ENCODE data around the gene CSTF2T.
A peak's percentile ranks its signal among the peaks of the same experiment; 100 is the strongest.

CSTF2T gene

GRCh38 chr10:51699475-51700227 is at the start of gene CSTF2T:
TSS of gene CSTF2T (minus strand) at chr10:51699595. CDS start at chr10:51699549, 46 bp downstream.
- peak; percentile 88 for DNase-seq

- no peak for DNase-seq
These were observed 49.6 kb upstream of the CSTF2T start for GRCh38 chr10:51748959-51749358.

- no peak for DNase-seq
These were observed 47.8 kb upstream of the CSTF2T start for GRCh38 chr10:51747216-51747615.

- DNase-seq, result no peak
These were observed 46.0 kb upstream of the CSTF2T start for GRCh38 chr10:51745397-51745796.

GRCh38 chr10:51744235-51745000 is 45.0 kb upstream of the CSTF2T start:
- no peak for DNase-seq

- no peak for DNase-seq
These were observed 43.8 kb upstream of the CSTF2T start for GRCh38 chr10:51743146-51743545.

- no peak for DNase-seq
These were observed 33.7 kb upstream of the CSTF2T start for GRCh38 chr10:51733057-51733456.

- no peak for DNase-seq
These were observed 30.6 kb upstream of the CSTF2T start for GRCh38 chr10:51729822-51730555.

- no peak for DNase-seq
These were observed 24.6 kb upstream of the CSTF2T start for GRCh38 chr10:51724038-51724437.

GRCh38 chr10:51718804-51719291 is 19.5 kb upstream of the CSTF2T start:
- DNase-seq, result no peak

- DNase-seq, result no peak
These were observed 17.6 kb upstream of the CSTF2T start for GRCh38 chr10:51716981-51717380.

GRCh38 chr10:51711519-51711891 is 12.1 kb upstream of the CSTF2T start:
- no peak for DNase-seq

- DNase-seq, result no peak
These were observed 10.1 kb upstream of the CSTF2T start for GRCh38 chr10:51709324-51709972.

GRCh38 chr10:51708609-51709008 is 9.2 kb upstream of the CSTF2T start:
- no peak for DNase-seq

- no peak for DNase-seq
These were observed 8.5 kb upstream of the CSTF2T start for GRCh38 chr10:51707821-51708424.

- DNase-seq, result no peak
These were observed 8.0 kb upstream of the CSTF2T start for GRCh38 chr10:51707392-51707791.

- DNase-seq, result no peak
These were observed 6.8 kb upstream of the CSTF2T start for GRCh38 chr10:51706225-51706624.

- DNase-seq, result no peak
These were observed 6.4 kb upstream of the CSTF2T start for GRCh38 chr10:51705774-51706173.

GRCh38 chr10:51700228-51700817 is 928 bp upstream of the CSTF2T start:
- DNase-seq, result no peak

GRCh38 chr10:51699145-51699474 is 285 bp downstream of the CSTF2T start:
- DNase-seq, result no peak

- no peak for DNase-seq
These were observed 827 bp downstream of the CSTF2T start for GRCh38 chr10:51698473-51699063.

- no peak for DNase-seq
These were observed 3.1 kb downstream of the CSTF2T start for GRCh38 chr10:51696251-51696650.
